Measurements from ENCODE around the gene SWSAP1. TPM values are rescaled to one million over a fixed set of nuclear protein-coding genes. Genes with fewer than 3 reads are reported as not detected.
A peak's percentile ranks its signal among the peaks of the same experiment; 100 is the strongest.

SWSAP1 gene
- total and polyA plus RNA-seq, 9 of the 15 experiments (the other 6 are each of a cell fraction or from before 2014, with no cell fraction given): 0.18 to 2.8 (median 1.7) TPM

- TF ChIP-seq NR2C1 (IDR thresholded peaks at IDR 0.05) (peak; percentile 99), NR2C1 (tag; IDR thresholded peaks at IDR 0.05) (peak; percentile 100), ERF (CRISPR knock-in tag; IDR thresholded peaks at IDR 0.05) (no peak), NONO (IDR thresholded peaks at IDR 0.05; ENCODE audit: low read depth in 2 of 2, low read length in 1 of 2) (no peak), ZNF311 (CRISPR knock-in tag; IDR thresholded peaks at IDR 0.05) (no peak), ZBTB7A (IDR thresholded peaks at IDR 0.05; ENCODE audit: borderline replicate concordance, control insufficient read depth, low read depth, low read length) (0 out of 2 replicates have a peak, but pooled peaks have one; percentile 30)
Observed at GRCh38 chr19:11401808-11402543, 27.5 kb downstream of the SWSAP1 start (continued).

GRCh38 chr19:11404588-11405222, 30.2 kb downstream of the SWSAP1 start:
- H3K9ac ChIP-seq (ENCODE audit: insufficient read depth in 1 of 2, low read depth in 2 of 2, low read length in 2 of 2): peak overlapping the region in 1 of 2 experiments; percentile 75; a peak in 1 of 4 replicates
- peak; percentile 61 for FAIRE-seq
- DNase-seq (ENCODE audit: extremely low read depth in 1 of 4, low spot score in 3 of 4): no peak
- H3K9me3 ChIP-seq (replicated peaks; ENCODE audit: control insufficient read depth, insufficient read depth, low read depth, low read length): no peaks in the 10 kb centered on the region
- intact Hi-C loops (cut with micrococcal nuclease) (no loop called here), in situ Hi-C loops (cut with MboI) (no loop called here)
- H3K4me2 ChIP-seq (ENCODE audit: insufficient read depth, low read length): no peak overlapping the region
- H2AFZ ChIP-seq (ENCODE audit: low read depth, low read length): peak overlapping the region; percentile 51; the same call in 1 of the 2 replicates
- no peaks in the 10 kb centered on the region for H3K9me1 ChIP-seq (ENCODE audit: control insufficient read depth, insufficient read depth, low read length)
- WGBS (ENCODE audit: insufficient coverage, low coverage, missing lambda C conversion rate): 37% methylated on average over 7 of the region's 9 CpGs
- H3K4me1 ChIP-seq (replicated peaks in 1 of 2; ENCODE audit: control insufficient read depth in 2 of 2, insufficient read depth in 2 of 2, low read length in 2 of 2): peaks cover 6 to 19% of the 10 kb centered on the region in 2 experiments; a peak in 4 of 5 replicates
- H3K27me3 ChIP-seq (ENCODE audit: control insufficient read depth in 2 of 2, insufficient read depth in 2 of 2, low read length in 2 of 2): no peaks in the 10 kb centered on the region
- no peaks in the 10 kb centered on the region for H3K36me3 ChIP-seq (ENCODE audit: control insufficient read depth, insufficient read depth, low read length)
- no TSS peak for BruUV-seq (replicated peaks)
- TF ChIP-seq ESRRA (IDR thresholded peaks at IDR 0.05; ENCODE audit: borderline replicate concordance, low read depth): peak; percentile 79
- no peak for TF ChIP-seq JUN (IDR thresholded peaks at IDR 0.05; ENCODE audit: borderline replicate concordance, low read depth, low read length)
- TF ChIP-seq JUN (CRISPR knock-in tag; IDR thresholded peaks at IDR 0.05; ENCODE audit: borderline replicate concordance): no peak
- TF ChIP-seq ETV1 (tag; conservative IDR thresholded peaks at IDR 0.05; ENCODE audit: low read depth): 0 out of 2 replicates have a peak, but pooled peaks have one; percentile 19
- TF ChIP-seq RBBP5 (IDR thresholded peaks at IDR 0.05; ENCODE audit: borderline replicate concordance, insufficient read depth, low read length, poor library complexity, severe bottlenecking): peak; percentile 30
- peak; percentile 60 for TF ChIP-seq PRDM10 (IDR thresholded peaks at IDR 0.05; ENCODE audit: partially characterized antibody)
- no peak for TF ChIP-seq ZNF444 (CRISPR knock-in tag; IDR thresholded peaks at IDR 0.05)
- ChIA-PET CTCF (ENCODE audit: low intra/inter-chr PET ratio) (no interaction called here), POLR2A (interaction anchor here (1.3 kb wide), 1 partner anchor 8 kb away, joined by 3 read pairs; no protein-coding TSS in a partner anchor)
- ATAC-seq: peak; percentile 48
- H3K4me3 ChIP-seq: no peak overlapping the region
- no peaks in the 10 kb centered on the region for H4K20me1 ChIP-seq (replicated peaks; ENCODE audit: control insufficient read depth, insufficient read depth, low read length)
- no peaks in the 10 kb centered on the region for H3K79me2 ChIP-seq (ENCODE audit: control insufficient read depth, insufficient read depth, low read length)
- no peak overlapping the region for H3K27ac ChIP-seq (ENCODE audit: extremely low read depth, low read depth, low read length)
